WTC11 (cell line): Measurements from ENCODE around the gene ARHGEF17. TPM values are rescaled to one million over a fixed set of nuclear protein-coding genes. Genes with fewer than 3 reads are reported as not detected.

Experiments
- ATAC-seq: fragments of 200-7000 bp; cut with Tn5 transposase; 2 replicates; pipeline ENCODE4 v1.10.0; 2021; ENCODE audit warnings: mild to moderate bottlenecking, moderate library complexity
- CTCF ChIA-PET: fragments of 300-600 bp; sonication (Branson Sonifier 250); formaldehyde crosslinking; loops from one replicate; lab custom pipeline; 2021; ENCODE audit warnings: antibody characterized with exemption; lab: Charles Lee
- POLR2A ChIA-PET: fragments of 350-600 bp; sonication (Branson Sonifier 250); formaldehyde crosslinking; loops from one replicate; lab custom pipeline; 2021; ENCODE audit warnings: antibody characterized with exemption; lab: Charles Lee
- DNase-seq: peaks from one replicate; pipeline ENCODE4 v3.0.0; 2021; ENCODE audit warnings: low spot score
- H3K27ac Mint-ChIP-seq: 2 replicates; pipeline ENCODE4 v1.8.0; 2021; ENCODE audit warnings: mixed read lengths
- H3K27me3 Mint-ChIP-seq: 2 replicates; pipeline ENCODE4 v1.8.0; 2021; ENCODE audit warnings: low read depth, mild to moderate bottlenecking, moderate library complexity, mixed read lengths
- H3K36me3 Mint-ChIP-seq: 2 replicates; pipeline ENCODE4 v1.8.0; 2021; ENCODE audit warnings: mixed read lengths
- H3K4me1 Mint-ChIP-seq: 2 replicates; pipeline ENCODE4 v1.8.0; 2022; ENCODE audit warnings: mixed read lengths
- H3K4me3 Mint-ChIP-seq: 2 replicates; pipeline ENCODE4 v1.8.0; 2021; ENCODE audit warnings: mild to moderate bottlenecking, moderate library complexity, mixed read lengths
- H3K9me3 Mint-ChIP-seq: 2 replicates; pipeline ENCODE4 v1.8.0; 2021; ENCODE audit warnings: mixed read lengths
- ESRRA ChIP-seq: sonication (generic); formaldehyde crosslinking; IDR thresholded peaks from 2 replicates; pipeline ENCODE4 v1.8.1; 2022; ENCODE audit warnings: mild to moderate bottlenecking, missing genetic modification reagents, borderline replicate concordance
- FOXJ3 ChIP-seq: sonication (generic); formaldehyde crosslinking; IDR thresholded peaks from 2 replicates; pipeline ENCODE4 v1.9.0; 2021; ENCODE audit warnings: missing genetic modification reagents, mild to moderate bottlenecking, borderline replicate concordance
- HMGA2 ChIP-seq: fragments of 250-450 bp; sonication (Bioruptor Pico); IDR thresholded peaks from 2 replicates; pipeline ENCODE4 v1.4.0; 2021; ENCODE audit warnings: mild to moderate bottlenecking, moderate library complexity
- NFYB ChIP-seq: sonication (generic); formaldehyde crosslinking; conservative IDR thresholded peaks from 2 replicates; pipeline ENCODE4 v1.8.0; 2022; ENCODE audit warnings: low read depth, missing genetic modification reagents
- NR2C2 ChIP-seq: sonication (generic); formaldehyde crosslinking; IDR thresholded peaks from 2 replicates; pipeline ENCODE4 v1.8.0; 2022; ENCODE audit warnings: mild to moderate bottlenecking, missing genetic modification reagents
- SMAD3 ChIP-seq: sonication (generic); formaldehyde crosslinking; IDR thresholded peaks from 2 replicates; pipeline ENCODE4 v1.8.0; 2022; ENCODE audit warnings: missing genetic modification reagents, mild to moderate bottlenecking, borderline replicate concordance
- TP53 ChIP-seq: sonication (generic); formaldehyde crosslinking; IDR thresholded peaks from 2 replicates; pipeline ENCODE4 v1.8.1; 2023; ENCODE audit warnings: mild to moderate bottlenecking, missing genetic modification reagents
- ZNF396 ChIP-seq: fragments of 250-450 bp; sonication (Bioruptor Pico); IDR thresholded peaks from 2 replicates; pipeline ENCODE4 v1.8.0; 2021; ENCODE audit warnings: mild to moderate bottlenecking, moderate library complexity, borderline replicate concordance
- total RNA-seq: library from RNA; stranded (reverse); gene quantifications from 3 replicates; pipeline ENCODE4 v1.2.3, GENCODE V29; 2021
- TF ChIP-seq, protein P1 (sequence below): sonication (generic); formaldehyde crosslinking; IDR thresholded peaks from 2 replicates; pipeline ENCODE4 v1.8.1; 2022; ENCODE audit warnings: mild to moderate bottlenecking, missing genetic modification reagents, moderate library complexity, borderline replicate concordance
- TF ChIP-seq, protein P2 (sequence below): sonication (generic); formaldehyde crosslinking; IDR thresholded peaks from 2 replicates; pipeline ENCODE4 v1.8.0; 2022; ENCODE audit warnings: mild to moderate bottlenecking, missing genetic modification reagents
- TF ChIP-seq, protein P3 (sequence below): fragments of 250-450 bp; sonication (Bioruptor Pico); conservative IDR thresholded peaks from 2 replicates; pipeline ENCODE4 v1.9.0; 2021; ENCODE audit warnings: mild to moderate bottlenecking
- TF ChIP-seq, protein P4 (sequence below): sonication (generic); formaldehyde crosslinking; IDR thresholded peaks from 2 replicates; pipeline ENCODE4 v1.8.0; 2023; ENCODE audit warnings: missing genetic modification reagents, mild to moderate bottlenecking, borderline replicate concordance
- TF ChIP-seq, protein P5 (sequence below): sonication (generic); formaldehyde crosslinking; IDR thresholded peaks from 2 replicates; pipeline ENCODE4 v1.8.1; 2022; ENCODE audit warnings: low read depth, mild to moderate bottlenecking, moderate library complexity, missing genetic modification reagents, borderline replicate concordance
- TF ChIP-seq, protein P6 (sequence below): sonication (generic); formaldehyde crosslinking; IDR thresholded peaks from 2 replicates; pipeline ENCODE4 v1.8.1; 2023; ENCODE audit warnings: mild to moderate bottlenecking, missing genetic modification reagents
- TF ChIP-seq, protein P7 (sequence below): sonication (generic); formaldehyde crosslinking; conservative IDR thresholded peaks from 2 replicates; pipeline ENCODE4 v1.8.1; 2022; ENCODE audit warnings: mild to moderate bottlenecking, missing genetic modification reagents

The ARHGEF17 gene
- total RNA-seq, 1 experiment from 2014 or later = 18.2 TPM

DNA sequence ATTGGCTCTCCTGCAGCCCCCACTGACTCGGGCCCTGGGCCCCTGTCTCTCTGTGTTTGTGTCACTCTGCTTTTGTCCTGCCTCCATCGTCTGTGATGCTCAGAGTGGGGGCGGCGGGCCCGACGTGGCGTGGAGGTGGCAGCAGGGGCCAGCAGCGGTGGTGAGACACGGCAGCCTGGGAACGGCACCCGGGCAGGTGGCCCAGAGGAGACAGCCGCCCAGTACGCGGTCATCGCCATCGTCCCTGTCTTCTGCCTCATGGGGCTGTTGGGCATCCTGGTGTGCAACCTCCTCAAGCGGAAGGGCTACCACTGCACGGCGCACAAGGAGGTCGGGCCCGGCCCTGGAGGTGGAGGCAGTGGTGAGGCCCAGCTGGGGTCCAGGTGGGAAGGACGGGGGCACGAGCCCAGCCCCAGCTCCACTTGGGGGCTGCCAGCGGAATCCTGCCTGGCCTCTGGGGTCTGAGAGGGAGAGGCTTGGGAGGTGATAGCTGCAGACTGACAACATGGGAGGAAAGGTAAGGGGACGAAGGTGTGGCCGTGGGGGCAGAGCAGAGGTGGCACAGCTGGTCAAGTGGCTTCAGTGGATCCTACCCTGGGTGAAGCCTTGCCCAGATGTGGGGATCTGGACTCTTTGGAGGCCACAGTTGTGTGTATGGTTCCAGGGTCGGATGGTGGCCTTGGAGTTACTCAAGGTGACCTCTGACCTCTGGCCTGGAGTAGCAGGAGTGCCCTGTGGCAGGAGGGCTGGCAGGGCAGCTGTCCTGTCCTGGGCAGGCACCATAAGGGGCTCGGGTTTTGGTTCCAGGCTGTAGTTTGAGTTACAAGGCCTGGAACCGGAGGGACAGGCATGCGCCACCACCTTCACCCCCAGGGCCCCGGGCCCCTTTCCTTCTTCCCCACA, 84.3 kb downstream of the ARHGEF17 start:
- Mint-ChIP-seq H3K9me3 (no peaks in the 10 kb centered on the region), H3K27ac (no peak overlapping the region), H3K36me3 (no peaks in the 10 kb centered on the region), H3K27me3 (no peaks in the 10 kb centered on the region), H3K4me3 (no peak overlapping the region), H3K4me1 (peaks cover 6% of the 10 kb centered on the region; the same call in 1 of the 2 replicates)
- ATAC-seq (no peak), DNase-seq (no peak)
- POLR2A ChIA-PET = no interaction called here
- CTCF ChIA-PET = interaction anchor here (0.8 to 3.5 kb wide), 34 partner anchors 9 to 269 kb away, joined by 3 to 87 read pairs (median 5); partner anchors contain the start of genes ARHGEF17, PLEKHB1 and RELT
- TF ChIP-seq, protein P1, sequence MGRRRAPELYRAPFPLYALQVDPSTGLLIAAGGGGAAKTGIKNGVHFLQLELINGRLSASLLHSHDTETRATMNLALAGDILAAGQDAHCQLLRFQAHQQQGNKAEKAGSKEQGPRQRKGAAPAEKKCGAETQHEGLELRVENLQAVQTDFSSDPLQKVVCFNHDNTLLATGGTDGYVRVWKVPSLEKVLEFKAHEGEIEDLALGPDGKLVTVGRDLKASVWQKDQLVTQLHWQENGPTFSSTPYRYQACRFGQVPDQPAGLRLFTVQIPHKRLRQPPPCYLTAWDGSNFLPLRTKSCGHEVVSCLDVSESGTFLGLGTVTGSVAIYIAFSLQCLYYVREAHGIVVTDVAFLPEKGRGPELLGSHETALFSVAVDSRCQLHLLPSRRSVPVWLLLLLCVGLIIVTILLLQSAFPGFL (CRISPR knock-in tag) = no peak
- no peak for TF ChIP-seq ESRRA
- TF ChIP-seq, protein P2, sequence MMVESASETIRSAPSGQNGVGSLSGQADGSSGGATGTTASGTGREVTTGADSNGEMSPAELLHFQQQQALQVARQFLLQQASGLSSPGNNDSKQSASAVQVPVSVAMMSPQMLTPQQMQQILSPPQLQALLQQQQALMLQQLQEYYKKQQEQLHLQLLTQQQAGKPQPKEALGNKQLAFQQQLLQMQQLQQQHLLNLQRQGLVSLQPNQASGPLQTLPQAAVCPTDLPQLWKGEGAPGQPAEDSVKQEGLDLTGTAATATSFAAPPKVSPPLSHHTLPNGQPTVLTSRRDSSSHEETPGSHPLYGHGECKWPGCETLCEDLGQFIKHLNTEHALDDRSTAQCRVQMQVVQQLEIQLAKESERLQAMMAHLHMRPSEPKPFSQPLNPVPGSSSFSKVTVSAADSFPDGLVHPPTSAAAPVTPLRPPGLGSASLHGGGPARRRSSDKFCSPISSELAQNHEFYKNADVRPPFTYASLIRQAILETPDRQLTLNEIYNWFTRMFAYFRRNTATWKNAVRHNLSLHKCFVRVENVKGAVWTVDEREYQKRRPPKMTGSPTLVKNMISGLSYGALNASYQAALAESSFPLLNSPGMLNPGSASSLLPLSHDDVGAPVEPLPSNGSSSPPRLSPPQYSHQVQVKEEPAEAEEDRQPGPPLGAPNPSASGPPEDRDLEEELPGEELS (CRISPR knock-in tag) = no peak
- TF ChIP-seq TP53 (CRISPR knock-in tag) = no peak
- TF ChIP-seq, protein P3, sequence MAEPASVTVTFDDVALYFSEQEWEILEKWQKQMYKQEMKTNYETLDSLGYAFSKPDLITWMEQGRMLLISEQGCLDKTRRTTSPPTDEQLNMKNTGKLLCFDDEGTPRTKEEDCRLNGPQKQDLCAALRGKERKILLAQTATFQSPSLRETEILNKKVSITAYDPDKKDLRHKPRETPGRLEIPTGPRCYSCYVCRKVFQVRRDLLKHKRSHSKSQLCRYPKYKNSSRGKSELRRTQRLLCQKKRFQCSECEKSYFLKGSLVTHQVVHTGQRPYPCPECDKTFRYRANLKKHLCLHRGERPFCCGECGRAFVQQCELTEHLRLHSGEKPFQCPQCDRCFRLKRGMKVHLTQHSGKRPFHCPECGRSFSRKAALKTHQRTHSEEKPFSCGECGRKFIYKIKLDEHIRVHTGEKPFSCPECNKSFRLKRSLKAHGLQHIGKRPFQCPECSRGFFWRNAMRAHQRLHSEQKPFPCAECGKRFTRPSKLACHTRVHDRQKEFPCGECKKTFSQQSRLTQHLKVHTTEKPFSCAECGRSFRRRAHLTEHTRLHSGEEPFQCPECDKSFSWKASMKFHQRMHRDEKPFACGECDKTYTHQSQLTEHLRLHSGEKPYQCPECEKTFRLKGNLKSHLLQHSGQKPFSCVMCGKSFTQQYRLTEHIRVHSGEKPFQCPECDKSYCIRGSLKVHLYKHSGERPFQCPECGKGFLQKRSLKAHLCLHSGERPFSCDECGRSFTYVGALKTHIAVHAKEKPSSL (CRISPR knock-in tag) = no peak
- TF ChIP-seq NR2C2 (CRISPR knock-in tag) = no peak
- no peak for TF ChIP-seq SMAD3 (CRISPR knock-in tag)
- no peak for TF ChIP-seq ZNF396 (CRISPR knock-in tag)
- TF ChIP-seq NFYB (CRISPR knock-in tag) = no peak
- TF ChIP-seq, protein P4, sequence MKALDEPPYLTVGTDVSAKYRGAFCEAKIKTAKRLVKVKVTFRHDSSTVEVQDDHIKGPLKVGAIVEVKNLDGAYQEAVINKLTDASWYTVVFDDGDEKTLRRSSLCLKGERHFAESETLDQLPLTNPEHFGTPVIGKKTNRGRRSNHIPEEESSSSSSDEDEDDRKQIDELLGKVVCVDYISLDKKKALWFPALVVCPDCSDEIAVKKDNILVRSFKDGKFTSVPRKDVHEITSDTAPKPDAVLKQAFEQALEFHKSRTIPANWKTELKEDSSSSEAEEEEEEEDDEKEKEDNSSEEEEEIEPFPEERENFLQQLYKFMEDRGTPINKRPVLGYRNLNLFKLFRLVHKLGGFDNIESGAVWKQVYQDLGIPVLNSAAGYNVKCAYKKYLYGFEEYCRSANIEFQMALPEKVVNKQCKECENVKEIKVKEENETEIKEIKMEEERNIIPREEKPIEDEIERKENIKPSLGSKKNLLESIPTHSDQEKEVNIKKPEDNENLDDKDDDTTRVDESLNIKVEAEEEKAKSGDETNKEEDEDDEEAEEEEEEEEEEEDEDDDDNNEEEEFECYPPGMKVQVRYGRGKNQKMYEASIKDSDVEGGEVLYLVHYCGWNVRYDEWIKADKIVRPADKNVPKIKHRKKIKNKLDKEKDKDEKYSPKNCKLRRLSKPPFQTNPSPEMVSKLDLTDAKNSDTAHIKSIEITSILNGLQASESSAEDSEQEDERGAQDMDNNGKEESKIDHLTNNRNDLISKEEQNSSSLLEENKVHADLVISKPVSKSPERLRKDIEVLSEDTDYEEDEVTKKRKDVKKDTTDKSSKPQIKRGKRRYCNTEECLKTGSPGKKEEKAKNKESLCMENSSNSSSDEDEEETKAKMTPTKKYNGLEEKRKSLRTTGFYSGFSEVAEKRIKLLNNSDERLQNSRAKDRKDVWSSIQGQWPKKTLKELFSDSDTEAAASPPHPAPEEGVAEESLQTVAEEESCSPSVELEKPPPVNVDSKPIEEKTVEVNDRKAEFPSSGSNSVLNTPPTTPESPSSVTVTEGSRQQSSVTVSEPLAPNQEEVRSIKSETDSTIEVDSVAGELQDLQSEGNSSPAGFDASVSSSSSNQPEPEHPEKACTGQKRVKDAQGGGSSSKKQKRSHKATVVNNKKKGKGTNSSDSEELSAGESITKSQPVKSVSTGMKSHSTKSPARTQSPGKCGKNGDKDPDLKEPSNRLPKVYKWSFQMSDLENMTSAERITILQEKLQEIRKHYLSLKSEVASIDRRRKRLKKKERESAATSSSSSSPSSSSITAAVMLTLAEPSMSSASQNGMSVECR (CRISPR knock-in tag) = no peak
- TF ChIP-seq, protein P5, sequence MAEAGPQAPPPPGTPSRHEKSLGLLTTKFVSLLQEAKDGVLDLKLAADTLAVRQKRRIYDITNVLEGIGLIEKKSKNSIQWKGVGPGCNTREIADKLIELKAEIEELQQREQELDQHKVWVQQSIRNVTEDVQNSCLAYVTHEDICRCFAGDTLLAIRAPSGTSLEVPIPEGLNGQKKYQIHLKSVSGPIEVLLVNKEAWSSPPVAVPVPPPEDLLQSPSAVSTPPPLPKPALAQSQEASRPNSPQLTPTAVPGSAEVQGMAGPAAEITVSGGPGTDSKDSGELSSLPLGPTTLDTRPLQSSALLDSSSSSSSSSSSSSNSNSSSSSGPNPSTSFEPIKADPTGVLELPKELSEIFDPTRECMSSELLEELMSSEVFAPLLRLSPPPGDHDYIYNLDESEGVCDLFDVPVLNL (CRISPR knock-in tag) = no peak
- TF ChIP-seq FOXJ3 (CRISPR knock-in tag) = no peak
- TF ChIP-seq, protein P6, sequence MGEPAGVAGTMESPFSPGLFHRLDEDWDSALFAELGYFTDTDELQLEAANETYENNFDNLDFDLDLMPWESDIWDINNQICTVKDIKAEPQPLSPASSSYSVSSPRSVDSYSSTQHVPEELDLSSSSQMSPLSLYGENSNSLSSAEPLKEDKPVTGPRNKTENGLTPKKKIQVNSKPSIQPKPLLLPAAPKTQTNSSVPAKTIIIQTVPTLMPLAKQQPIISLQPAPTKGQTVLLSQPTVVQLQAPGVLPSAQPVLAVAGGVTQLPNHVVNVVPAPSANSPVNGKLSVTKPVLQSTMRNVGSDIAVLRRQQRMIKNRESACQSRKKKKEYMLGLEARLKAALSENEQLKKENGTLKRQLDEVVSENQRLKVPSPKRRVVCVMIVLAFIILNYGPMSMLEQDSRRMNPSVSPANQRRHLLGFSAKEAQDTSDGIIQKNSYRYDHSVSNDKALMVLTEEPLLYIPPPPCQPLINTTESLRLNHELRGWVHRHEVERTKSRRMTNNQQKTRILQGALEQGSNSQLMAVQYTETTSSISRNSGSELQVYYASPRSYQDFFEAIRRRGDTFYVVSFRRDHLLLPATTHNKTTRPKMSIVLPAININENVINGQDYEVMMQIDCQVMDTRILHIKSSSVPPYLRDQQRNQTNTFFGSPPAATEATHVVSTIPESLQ = no peak
- TF ChIP-seq HMGA2 = no peak
- TF ChIP-seq, protein P7, sequence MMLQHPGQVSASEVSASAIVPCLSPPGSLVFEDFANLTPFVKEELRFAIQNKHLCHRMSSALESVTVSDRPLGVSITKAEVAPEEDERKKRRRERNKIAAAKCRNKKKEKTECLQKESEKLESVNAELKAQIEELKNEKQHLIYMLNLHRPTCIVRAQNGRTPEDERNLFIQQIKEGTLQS (CRISPR knock-in tag) = no peak
